CD4-positive, alpha-beta T cell (primary cell): ENCODE measurements around the gene MUSTN1. TPM values are rescaled to one million over a fixed set of nuclear protein-coding genes. Genes with fewer than 3 reads are reported as not detected.

Experiments used
- ATAC-seq: fragments of 200-7000 bp; cut with Tn5 transposase; one replicate; pipeline ENCODE4 v1.10.0; 2022; ENCODE audit warnings: mild to moderate bottlenecking; ENCODE audit not compliant: poor library complexity
- CTCF ChIA-PET: fragments of 350-600 bp; sonication (Branson Sonifier 250); formaldehyde crosslinking; loops from one replicate; lab custom pipeline; 2021; ENCODE audit warnings: antibody characterized with exemption, inconsistent platforms; lab: Charles Lee
- POLR2A ChIA-PET: fragments of 350-600 bp; sonication (Branson Sonifier 250); formaldehyde crosslinking; loops from one replicate; lab custom pipeline; 2021; ENCODE audit warnings: antibody characterized with exemption, inconsistent platforms; lab: Charles Lee
- DNase-seq, 14 experiments: peaks; one replicate each; pipeline ENCODE4 v3.0.0-alpha.2; 2013 to 2020; ENCODE audit warnings: mixed read lengths in 2 of 14
- H3K27ac ChIP-seq, 2 donors: one replicate each; pipeline versions ENCODE4 v1.5.1 to v1.7.0; 2013; ENCODE audit warnings: low read length in 2 of 2, low read depth in 1 of 2, mild to moderate bottlenecking in 1 of 2
- H3K27me3 ChIP-seq, 2 experiments: 1 replicate in 1 of 2; 2 replicates in 1 of 2; pipeline versions ENCODE4 v1.6.1 to v1.7.0; 2013; ENCODE audit warnings: low read length in 2 of 2, control low read depth in 1 of 2, mild to moderate bottlenecking in 1 of 2, moderate library complexity in 1 of 2; ENCODE audit not compliant: insufficient read depth in 2 of 2, control insufficient read depth in 1 of 2
- H3K36me3 ChIP-seq: one replicate; pipeline ENCODE4 v1.6.1; 2013; ENCODE audit warnings: low read length, control low read depth; ENCODE audit not compliant: insufficient read depth
- H3K4me1 ChIP-seq: one replicate; pipeline ENCODE4 v1.6.1; 2013; ENCODE audit warnings: low read length, control low read depth; ENCODE audit not compliant: insufficient read depth
- H3K4me3 ChIP-seq: one replicate; pipeline ENCODE4 v1.5.1; 2013; ENCODE audit warnings: mild to moderate bottlenecking, low read length, moderate library complexity
- H3K9me3 ChIP-seq, 2 experiments: 1 replicate in 1 of 2; 2 replicates in 1 of 2; pipeline versions ENCODE4 v1.6.1 to v1.7.0; 2013; ENCODE audit warnings: low read length in 2 of 2, mild to moderate bottlenecking in 2 of 2, control low read depth in 1 of 2, moderate library complexity in 1 of 2; ENCODE audit not compliant: control insufficient read depth in 1 of 2, insufficient read depth in 1 of 2
- H3K27ac Mint-ChIP-seq: one replicate; pipeline ENCODE4 v1.8.0; 2020; ENCODE audit warnings: mixed read lengths
- H3K27me3 Mint-ChIP-seq: one replicate; pipeline ENCODE4 v1.8.0; 2021; ENCODE audit warnings: mixed read lengths
- H3K36me3 Mint-ChIP-seq: one replicate; pipeline ENCODE4 v1.8.0; 2021; ENCODE audit warnings: low read depth, mixed read lengths
- H3K4me1 Mint-ChIP-seq: one replicate; pipeline ENCODE4 v1.8.0; 2021; ENCODE audit warnings: low read depth, mixed read lengths
- H3K4me3 Mint-ChIP-seq: one replicate; pipeline ENCODE4 v1.8.0; 2020; ENCODE audit warnings: mild to moderate bottlenecking, mixed read lengths
- H3K9me3 Mint-ChIP-seq: one replicate; pipeline ENCODE4 v1.8.0; 2020; ENCODE audit warnings: mixed read lengths
- CTCF ChIP-seq: fragments of 200-600 bp; IDR thresholded peaks from one replicate; pipeline ENCODE4 v1.8.0; 2022; ENCODE audit warnings: antibody characterized with exemption, mild to moderate bottlenecking
- intact Hi-C, 2 experiments: fragments of 100-400 bp; cut with DNase I in 1 of 2; cut with micrococcal nuclease in 1 of 2; formaldehyde crosslinking; loops; one replicate each; pipeline versions ENCODE4 v1.15.1 to v1.9.0; 2023 to 2025; cut with DNase I, micrococcal nuclease
- total RNA-seq, 174 experiments: library from RNA in 2 of 174; stranded (reverse) in 2 of 174; gene quantifications; one replicate each; pipeline ENCODE4 v1.2.3 and lab custom pipeline; 2021 to 2026

The MUSTN1 gene
- total RNA-seq, 2 experiments from 2014 or later, result 10.7 to 11.3 TPM

- no peaks in the 10 kb centered on the region for H3K27me3 Mint-ChIP-seq
- Histone ChIP-seq H3K4me1 (no peaks in the 10 kb centered on the region), H3K36me3 (peaks cover 67% of the 10 kb centered on the region), H3K27me3 (no peaks in the 10 kb centered on the region), H3K27ac (no peak overlapping the region), H3K9me3 (no peaks in the 10 kb centered on the region), H3K4me3 (no peak overlapping the region)
- TF ChIP-seq CTCF, result no peak
- ATAC-seq, result no peak
- peaks cover 12% of the 10 kb centered on the region for H3K4me1 Mint-ChIP-seq
- peaks cover 64% of the 10 kb centered on the region for H3K36me3 Mint-ChIP-seq
- H3K27ac Mint-ChIP-seq, result no peak overlapping the region
- no peaks in the 10 kb centered on the region for H3K9me3 Mint-ChIP-seq
- H3K4me3 Mint-ChIP-seq, result no peak overlapping the region
- no peak for DNase-seq
- CTCF ChIA-PET, result interaction anchor here (0.6 kb wide), 1 partner anchor 71 kb away, joined by 3 read pairs; no protein-coding TSS in a partner anchor
- POLR2A ChIA-PET, result no interaction called here
- intact Hi-C loops, result no loop called here
These were observed 10.3 kb upstream of the MUSTN1 start for GRCh38 chr3:52845157-52845556.

- H3K36me3 Mint-ChIP-seq, result peaks cover 67% of the 10 kb centered on the region
- Histone ChIP-seq H3K4me3 (no peak overlapping the region), H3K36me3 (peaks cover 66% of the 10 kb centered on the region), H3K4me1 (peaks cover 1% of the 10 kb centered on the region), H3K9me3 (no peaks in the 10 kb centered on the region), H3K27ac (no peak overlapping the region), H3K27me3 (no peaks in the 10 kb centered on the region)
- no peaks in the 10 kb centered on the region for H3K9me3 Mint-ChIP-seq
- peaks cover 14% of the 10 kb centered on the region for H3K4me1 Mint-ChIP-seq
- DNase-seq (no peak), ATAC-seq (no peak)
- no peak for TF ChIP-seq CTCF
- H3K4me3 Mint-ChIP-seq, result no peak overlapping the region
- CTCF ChIA-PET, result interaction anchor here (0.6 kb wide), 1 partner anchor 71 kb away, joined by 3 read pairs; no protein-coding TSS in a partner anchor
- peak overlapping the region; percentile 60 for H3K27ac Mint-ChIP-seq
- no peaks in the 10 kb centered on the region for H3K27me3 Mint-ChIP-seq
- intact Hi-C loops, result loop anchor here in 1 of 2 experiments (1.0 kb wide), 1 partner anchor 228 kb away; no protein-coding TSS in a partner anchor
- POLR2A ChIA-PET, result no interaction called here
These were observed 9.6 kb upstream of the MUSTN1 start for GRCh38 chr3:52844290-52844975.

GRCh38 chr3:52843881-52844280 is 9.1 kb upstream of the MUSTN1 start:
- Histone ChIP-seq H3K27me3 (no peaks in the 10 kb centered on the region), H3K4me1 (peaks cover 7% of the 10 kb centered on the region), H3K27ac (no peak overlapping the region), H3K4me3 (no peak overlapping the region), H3K36me3 (peaks cover 62% of the 10 kb centered on the region), H3K9me3 (no peaks in the 10 kb centered on the region)
- Mint-ChIP-seq H3K4me1 (peaks cover 18% of the 10 kb centered on the region), H3K4me3 (no peak overlapping the region), H3K27me3 (no peaks in the 10 kb centered on the region), H3K9me3 (no peaks in the 10 kb centered on the region), H3K27ac (peak overlapping the region; percentile 60), H3K36me3 (peaks cover 63% of the 10 kb centered on the region)
- intact Hi-C loops, result loop anchor here in 1 of 2 experiments (1.0 kb wide), 1 partner anchor 228 kb away; no protein-coding TSS in a partner anchor
- ATAC-seq (no peak), DNase-seq (no peak)
- ChIA-PET POLR2A (no interaction called here), CTCF (no interaction called here)
- TF ChIP-seq CTCF, result no peak
